ENCODE results near the gene NUP210.
A peak's percentile ranks its signal among the peaks of the same experiment; 100 is the strongest.

NUP210 gene

GRCh38 chr3:13314877-13315276 lies 105.2 kb downstream of the NUP210 start:
- no peak for DNase-seq (ENCODE audit: low spot score)
- H4K91ac ChIP-seq (ENCODE audit: low read depth, low read length, poor library complexity) = no peak overlapping the region
- H2BK120ac ChIP-seq (ENCODE audit: low read depth, low read length) = no peak overlapping the region
- H2AK5ac ChIP-seq (ENCODE audit: low read depth, low read length) = no peak overlapping the region
- no peaks in the 10 kb centered on the region for H3K27me3 ChIP-seq (ENCODE audit: control insufficient read depth in 3 of 3, insufficient read depth in 3 of 3, low read depth in 1 of 3, low read length in 3 of 3)
- H3K4me2 ChIP-seq (ENCODE audit: insufficient read depth, low read length, poor library complexity, severe bottlenecking) = no peak overlapping the region
- no peak overlapping the region for H2AFZ ChIP-seq (ENCODE audit: low read length)
- H3K79me1 ChIP-seq (ENCODE audit: low read depth, low read length) = peaks cover 3% of the 10 kb centered on the region
- no peak overlapping the region for H2BK5ac ChIP-seq (ENCODE audit: low read length)
- H2BK12ac ChIP-seq (ENCODE audit: low read length) = no peak overlapping the region
- peaks cover 0 to 3% of the 10 kb centered on the region in 2 donors for H3K9me3 ChIP-seq (replicated peaks in 1 of 2; ENCODE audit: control insufficient read depth in 2 of 2, insufficient read depth in 1 of 2, low read depth in 1 of 2, low read length in 2 of 2)
- H3K4ac ChIP-seq (ENCODE audit: low read length) = no peak overlapping the region
- H3K27ac ChIP-seq (replicated peaks; ENCODE audit: low read length) = no peak overlapping the region
- H3K18ac ChIP-seq (ENCODE audit: low read length) = no peak overlapping the region
- H2BK15ac ChIP-seq (ENCODE audit: low read length) = no peak overlapping the region
- peaks cover 41 to 64% of the 10 kb centered on the region in 2 donors for H3K36me3 ChIP-seq (replicated peaks in 1 of 2; ENCODE audit: control insufficient read depth in 2 of 2, insufficient read depth in 2 of 2, low read length in 2 of 2)
- peak overlapping the region; percentile 30 for H3K9ac ChIP-seq (ENCODE audit: low read depth, low read length, poor library complexity)
- no peak overlapping the region for H3K23ac ChIP-seq (ENCODE audit: low read depth, low read length, poor library complexity)
- peak overlapping the region; percentile 82 for H4K8ac ChIP-seq (ENCODE audit: low read depth, low read length)
- WGBS, 2 donors (ENCODE audit: extremely low coverage in 2 of 2, insufficient read length in 2 of 2, insufficient replicate concordance in 1 of 2) = no CpG with 5 or more reads among the region's 3 CpGs
- H3K4me3 ChIP-seq (ENCODE audit: low read length in 2 of 2) = no peak overlapping the region
- no peaks in the 10 kb centered on the region for H3K4me1 ChIP-seq (ENCODE audit: control insufficient read depth in 2 of 2, insufficient read depth in 1 of 2, low read depth in 1 of 2, low read length in 2 of 2)
- no peak overlapping the region for H3K14ac ChIP-seq (ENCODE audit: low read length)

- Histone ChIP-seq H2BK12ac (ENCODE audit: low read length) (no peak overlapping the region), H2AFZ (ENCODE audit: low read length) (no peak overlapping the region), H4K91ac (ENCODE audit: low read depth, low read length, poor library complexity) (no peak overlapping the region), H3K9me3 (replicated peaks in 1 of 2; ENCODE audit: control insufficient read depth in 2 of 2, insufficient read depth in 1 of 2, low read depth in 1 of 2, low read length in 2 of 2) (peaks cover 0 to 3% of the 10 kb centered on the region in 2 donors), H3K9ac (ENCODE audit: low read depth, low read length, poor library complexity) (no peak overlapping the region), H3K4me1 (ENCODE audit: control insufficient read depth in 2 of 2, insufficient read depth in 1 of 2, low read depth in 1 of 2, low read length in 2 of 2) (no peaks in the 10 kb centered on the region), H3K23ac (ENCODE audit: low read depth, low read length, poor library complexity) (no peak overlapping the region), H2AK5ac (ENCODE audit: low read depth, low read length) (no peak overlapping the region), H2BK5ac (ENCODE audit: low read length) (no peak overlapping the region), H3K79me1 (ENCODE audit: low read depth, low read length) (no peaks in the 10 kb centered on the region), H2BK15ac (ENCODE audit: low read length) (no peak overlapping the region), H3K4ac (ENCODE audit: low read length) (no peak overlapping the region), H2BK120ac (ENCODE audit: low read depth, low read length) (no peak overlapping the region), H3K4me3 (ENCODE audit: low read length in 2 of 2) (no peak overlapping the region), H3K27me3 (ENCODE audit: control insufficient read depth in 3 of 3, insufficient read depth in 3 of 3, low read depth in 1 of 3, low read length in 3 of 3) (no peaks in the 10 kb centered on the region), H3K18ac (ENCODE audit: low read length) (no peak overlapping the region), H3K27ac (replicated peaks; ENCODE audit: low read length) (no peak overlapping the region), H3K4me2 (ENCODE audit: insufficient read depth, low read length, poor library complexity, severe bottlenecking) (no peak overlapping the region), H4K8ac (ENCODE audit: low read depth, low read length) (no peak overlapping the region), H3K36me3 (replicated peaks in 1 of 2; ENCODE audit: control insufficient read depth in 2 of 2, insufficient read depth in 2 of 2, low read length in 2 of 2) (peaks cover 32 to 54% of the 10 kb centered on the region in 2 donors), H3K14ac (ENCODE audit: low read length) (peak overlapping the region; percentile 47)
- WGBS, 2 donors (ENCODE audit: extremely low coverage in 2 of 2, insufficient read length in 2 of 2, insufficient replicate concordance in 1 of 2) = no CpG with 5 or more reads among the region's 10 CpGs
- no peak for DNase-seq (ENCODE audit: low spot score)
These were observed 106.3 kb downstream of the NUP210 start for GRCh38 chr3:13313813-13314212.

GRCh38 chr3:13309004-13309403 lies 111.1 kb downstream of the NUP210 start:
- no peak overlapping the region for H3K9ac ChIP-seq (ENCODE audit: low read depth, low read length, poor library complexity)
- no peak overlapping the region for H2BK5ac ChIP-seq (ENCODE audit: low read length)
- no peaks in the 10 kb centered on the region for H3K9me3 ChIP-seq (replicated peaks in 1 of 2; ENCODE audit: control insufficient read depth in 2 of 2, insufficient read depth in 1 of 2, low read depth in 1 of 2, low read length in 2 of 2)
- no peaks in the 10 kb centered on the region for H3K27me3 ChIP-seq (ENCODE audit: control insufficient read depth in 3 of 3, insufficient read depth in 3 of 3, low read depth in 1 of 3, low read length in 3 of 3)
- no peak overlapping the region for H3K23ac ChIP-seq (ENCODE audit: low read depth, low read length, poor library complexity)
- no peak for DNase-seq (ENCODE audit: low spot score)
- H4K8ac ChIP-seq (ENCODE audit: low read depth, low read length) = no peak overlapping the region
- H3K18ac ChIP-seq (ENCODE audit: low read length) = no peak overlapping the region
- H3K4me3 ChIP-seq (ENCODE audit: low read length in 2 of 2) = no peak overlapping the region
- no peak overlapping the region for H4K91ac ChIP-seq (ENCODE audit: low read depth, low read length, poor library complexity)
- WGBS, 2 donors (ENCODE audit: extremely low coverage in 2 of 2, insufficient read length in 2 of 2, insufficient replicate concordance in 1 of 2) = no CpG with 5 or more reads among the region's 3 CpGs
- no peaks in the 10 kb centered on the region for H3K79me1 ChIP-seq (ENCODE audit: low read depth, low read length)
- H3K4ac ChIP-seq (ENCODE audit: low read length) = no peak overlapping the region
- no peak overlapping the region for H2BK120ac ChIP-seq (ENCODE audit: low read depth, low read length)
- H3K14ac ChIP-seq (ENCODE audit: low read length) = no peak overlapping the region
- no peak overlapping the region for H2BK12ac ChIP-seq (ENCODE audit: low read length)
- H3K27ac ChIP-seq (replicated peaks; ENCODE audit: low read length) = no peak overlapping the region
- H3K4me2 ChIP-seq (ENCODE audit: insufficient read depth, low read length, poor library complexity, severe bottlenecking) = no peak overlapping the region
- peaks cover 0 to 8% of the 10 kb centered on the region in 2 donors for H3K36me3 ChIP-seq (replicated peaks in 1 of 2; ENCODE audit: control insufficient read depth in 2 of 2, insufficient read depth in 2 of 2, low read length in 2 of 2)
- H3K4me1 ChIP-seq (ENCODE audit: control insufficient read depth in 2 of 2, insufficient read depth in 1 of 2, low read depth in 1 of 2, low read length in 2 of 2) = peaks cover 0 to 4% of the 10 kb centered on the region in 2 donors
- no peak overlapping the region for H2BK15ac ChIP-seq (ENCODE audit: low read length)
- no peak overlapping the region for H2AFZ ChIP-seq (ENCODE audit: low read length)
- no peak overlapping the region for H2AK5ac ChIP-seq (ENCODE audit: low read depth, low read length)

GRCh38 chr3:13308380-13308801 lies 111.7 kb downstream of the NUP210 start:
- no peak overlapping the region for H3K18ac ChIP-seq (ENCODE audit: low read length)
- H3K4me3 ChIP-seq (ENCODE audit: low read length in 2 of 2) = no peak overlapping the region
- no peak overlapping the region for H3K4me2 ChIP-seq (ENCODE audit: insufficient read depth, low read length, poor library complexity, severe bottlenecking)
- no peak overlapping the region for H2BK5ac ChIP-seq (ENCODE audit: low read length)
- WGBS, 2 donors (ENCODE audit: extremely low coverage in 2 of 2, insufficient read length in 2 of 2, insufficient replicate concordance in 1 of 2) = no CpG with 5 or more reads among the region's 6 CpGs
- H3K27ac ChIP-seq (replicated peaks; ENCODE audit: low read length) = no peak overlapping the region
- no peak overlapping the region for H2AFZ ChIP-seq (ENCODE audit: low read length)
- H3K23ac ChIP-seq (ENCODE audit: low read depth, low read length, poor library complexity) = no peak overlapping the region
- no peak overlapping the region for H4K8ac ChIP-seq (ENCODE audit: low read depth, low read length)
- no peak overlapping the region for H3K14ac ChIP-seq (ENCODE audit: low read length)
- H4K91ac ChIP-seq (ENCODE audit: low read depth, low read length, poor library complexity) = no peak overlapping the region
- no peak overlapping the region for H3K4ac ChIP-seq (ENCODE audit: low read length)
- peaks cover 0 to 2% of the 10 kb centered on the region in 2 donors for H3K36me3 ChIP-seq (replicated peaks in 1 of 2; ENCODE audit: control insufficient read depth in 2 of 2, insufficient read depth in 2 of 2, low read length in 2 of 2)
- no peak overlapping the region for H2BK12ac ChIP-seq (ENCODE audit: low read length)
- H3K27me3 ChIP-seq (ENCODE audit: control insufficient read depth in 3 of 3, insufficient read depth in 3 of 3, low read depth in 1 of 3, low read length in 3 of 3) = no peaks in the 10 kb centered on the region
- no peak overlapping the region for H2BK15ac ChIP-seq (ENCODE audit: low read length)
- H3K4me1 ChIP-seq (ENCODE audit: control insufficient read depth in 2 of 2, insufficient read depth in 1 of 2, low read depth in 1 of 2, low read length in 2 of 2) = peaks cover 2 to 8% of the 10 kb centered on the region in 2 donors
- no peak overlapping the region for H3K9ac ChIP-seq (ENCODE audit: low read depth, low read length, poor library complexity)
- no peaks in the 10 kb centered on the region for H3K9me3 ChIP-seq (replicated peaks in 1 of 2; ENCODE audit: control insufficient read depth in 2 of 2, insufficient read depth in 1 of 2, low read depth in 1 of 2, low read length in 2 of 2)
- DNase-seq (ENCODE audit: low spot score) = peak; percentile 23
- H3K79me1 ChIP-seq (ENCODE audit: low read depth, low read length) = no peaks in the 10 kb centered on the region
- no peak overlapping the region for H2AK5ac ChIP-seq (ENCODE audit: low read depth, low read length)
- H2BK120ac ChIP-seq (ENCODE audit: low read depth, low read length) = no peak overlapping the region
